ENCODE results near the gene ZBTB16. TPM values are rescaled to one million over a fixed set of nuclear protein-coding genes. Genes with fewer than 3 reads are reported as not detected.

ZBTB16 gene
- total RNA-seq, 1 experiment from 2014 or later: 0.21 TPM

GRCh38 chr11:114250180-114250579 lies 190.7 kb downstream of the ZBTB16 start:
- BruUV-seq (replicated peaks): no TSS peak
- Histone ChIP-seq H3K27ac (ENCODE audit: low read length) (no peak overlapping the region), H3K36me3 (ENCODE audit: control insufficient read depth, insufficient read depth, low read length) (no peaks in the 10 kb centered on the region), H3K4me1 (ENCODE audit: control insufficient read depth, insufficient read depth, low read length) (no peaks in the 10 kb centered on the region), H3K27me3 (ENCODE audit: control insufficient read depth, insufficient read depth, low read length) (no peaks in the 10 kb centered on the region; the same call in 1 of the 2 replicates), H3K4me3 (ENCODE audit: low read depth in 2 of 2, low read length in 2 of 2) (no peak overlapping the region), H3K9me3 (ENCODE audit: control insufficient read depth, insufficient read depth, low read depth, low read length) (no peaks in the 10 kb centered on the region)
- ChIA-PET CTCF (interaction anchor here (0.7 to 0.8 kb wide), 2 partner anchors 122 to 375 kb away, joined by 3 to 7 read pairs; partner anchors contain the start of gene USP28), POLR2A (no interaction called here)
- ATAC-seq: no peak
- DNase-seq (ENCODE audit: low read depth, low spot score): no peak
- in situ Hi-C loops (cut with HindIII; ENCODE audit: low pct_unique_long_range_greater_than_20kb, low sequenced_read_pairs) (no loop called here), intact Hi-C loops (cut with micrococcal nuclease; ENCODE audit: unreplicated experiment) (no loop called here)
- no peak for TF ChIP-seq REST (IDR thresholded peaks at IDR 0.05; ENCODE audit: insufficient read depth in 1 of 2, low read depth in 2 of 2, low read length in 1 of 2)
- no peak for TF ChIP-seq POLR2AphosphoS5 (IDR thresholded peaks at IDR 0.05; ENCODE audit: low read depth, low read length)
- no peak for TF ChIP-seq SIN3A (IDR thresholded peaks at IDR 0.05; ENCODE audit: borderline replicate concordance, insufficient read depth, low read depth, low read length)
- TF ChIP-seq TCF7L2 (IDR thresholded peaks at IDR 0.05; ENCODE audit: low read depth, low read length): no peak
- TF ChIP-seq CTCF (IDR thresholded peaks at IDR 0.05): no peak

- Histone ChIP-seq H3K27ac (ENCODE audit: low read length) (no peak overlapping the region), H3K27me3 (ENCODE audit: control insufficient read depth, insufficient read depth, low read length) (no peaks in the 10 kb centered on the region), H3K4me1 (ENCODE audit: control insufficient read depth, insufficient read depth, low read length) (no peaks in the 10 kb centered on the region), H3K4me3 (ENCODE audit: low read depth in 2 of 2, low read length in 2 of 2) (no peak overlapping the region), H3K9me3 (ENCODE audit: control insufficient read depth, insufficient read depth, low read depth, low read length) (no peaks in the 10 kb centered on the region), H3K36me3 (ENCODE audit: control insufficient read depth, insufficient read depth, low read length) (no peaks in the 10 kb centered on the region)
- DNase-seq (ENCODE audit: low read depth, low spot score) (no peak), ATAC-seq (no peak)
- BruUV-seq (replicated peaks): no TSS peak
- CTCF ChIA-PET: no interaction called here
- POLR2A ChIA-PET: interaction anchor here (0.6 kb wide), 1 partner anchor 209 kb away, joined by 7 read pairs; no protein-coding TSS in a partner anchor
- intact Hi-C loops (cut with micrococcal nuclease; ENCODE audit: unreplicated experiment): no loop called here
- TF ChIP-seq REST (IDR thresholded peaks at IDR 0.05; ENCODE audit: insufficient read depth in 1 of 2, low read depth in 2 of 2, low read length in 1 of 2) (no peak), SIN3A (IDR thresholded peaks at IDR 0.05; ENCODE audit: borderline replicate concordance, insufficient read depth, low read depth, low read length) (no peak), CTCF (IDR thresholded peaks at IDR 0.05) (no peak), POLR2AphosphoS5 (IDR thresholded peaks at IDR 0.05; ENCODE audit: low read depth, low read length) (no peak), TCF7L2 (IDR thresholded peaks at IDR 0.05; ENCODE audit: low read depth, low read length) (no peak)
- in situ Hi-C loops (cut with HindIII; ENCODE audit: low pct_unique_long_range_greater_than_20kb, low sequenced_read_pairs): no loop called here
Measured at GRCh38 chr11:114250993-114251814, 191.7 kb downstream of the ZBTB16 start.

All from Panc1 (cell line).